ENCODE measurements around the gene FAM117B.

The FAM117B gene

DNA sequence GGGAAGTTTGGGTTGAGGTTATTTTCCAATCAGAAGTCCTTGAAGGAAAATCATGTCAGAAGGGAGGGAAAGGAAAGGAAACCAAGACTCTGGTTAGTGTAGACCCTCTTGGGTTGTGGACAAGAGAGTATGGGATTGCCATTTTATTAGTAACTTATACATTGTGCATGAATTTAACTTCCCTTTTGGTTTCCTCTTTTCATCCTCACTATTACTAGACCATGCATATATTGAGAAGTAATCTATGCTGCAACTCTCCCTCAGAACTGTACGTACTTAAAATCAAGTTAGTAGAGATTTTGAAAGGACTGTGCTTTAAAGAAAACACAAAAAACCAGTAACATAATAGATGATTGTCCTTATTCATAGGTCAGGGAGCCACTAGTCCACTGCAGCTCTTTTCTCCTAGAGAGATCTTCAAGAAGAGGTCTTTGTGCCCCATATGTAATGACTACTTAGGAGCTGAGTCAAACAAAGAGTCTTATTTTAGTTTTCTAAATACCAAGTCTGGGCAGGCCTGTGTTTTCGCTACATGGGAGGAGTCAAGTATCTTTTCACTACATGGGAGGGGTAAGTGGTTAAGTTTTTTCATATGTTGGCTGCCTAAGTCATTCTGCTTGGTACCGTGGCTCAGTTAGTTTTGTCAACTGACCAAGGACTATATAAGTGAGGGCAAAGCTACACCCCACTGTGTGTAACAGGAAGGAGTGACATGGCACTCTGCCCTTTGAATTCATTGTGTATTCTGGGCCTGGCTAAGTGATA lies 25.2 kb upstream of the FAM117B start:
- TF ChIP-seq Cebpa-rat (IDR thresholded peaks at IDR 0.05) = no peak
- Histone ChIP-seq H3K36me3 (no peaks in the 10 kb centered on the region), H3K4me3 (no peak overlapping the region), H3K9me3 (no peaks in the 10 kb centered on the region), H3K4me1 (peaks cover 4% of the 10 kb centered on the region; the same call in 1 of the 2 replicates), H3K4me2 (no peak overlapping the region), H3K27me3 (no peaks in the 10 kb centered on the region), H4K20me1 (no peaks in the 10 kb centered on the region), H3K27ac (no peak overlapping the region), H3K9ac (no peak overlapping the region)

DNA sequence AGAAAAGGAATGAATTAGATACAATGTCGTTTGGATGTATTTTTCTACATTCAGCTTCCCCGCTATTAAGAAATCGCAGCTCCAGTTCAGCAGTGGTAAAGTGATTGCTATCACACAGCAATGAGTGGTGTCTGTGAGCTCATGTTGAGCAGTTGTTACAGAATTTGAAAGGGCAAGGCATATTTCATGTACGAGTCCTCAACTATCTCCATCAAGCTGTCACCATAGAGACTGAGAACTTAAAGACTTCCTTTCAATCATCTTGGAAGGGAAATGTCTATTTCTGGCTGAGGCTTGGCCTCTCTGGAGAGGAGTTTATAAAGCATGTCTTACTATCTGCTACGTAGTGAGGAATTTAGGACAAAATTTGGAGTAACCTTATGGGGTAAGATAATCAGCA lies 24.4 kb upstream of the FAM117B start:
- no peak overlapping the region for H3K4me3 ChIP-seq
- no peaks in the 10 kb centered on the region for H3K27me3 ChIP-seq
- H3K9ac ChIP-seq = no peak overlapping the region
- peaks cover 4% of the 10 kb centered on the region; the same call in 1 of the 2 replicates for H3K4me1 ChIP-seq
- no peaks in the 10 kb centered on the region for H3K9me3 ChIP-seq
- no peaks in the 10 kb centered on the region for H4K20me1 ChIP-seq
- H3K27ac ChIP-seq = no peak overlapping the region
- 0 out of 2 replicates have a peak overlapping the region, but pooled peaks have one; percentile 16 for H3K4me2 ChIP-seq
- no peaks in the 10 kb centered on the region for H3K36me3 ChIP-seq
- TF ChIP-seq Cebpa-rat (IDR thresholded peaks at IDR 0.05) = no peak

DNA sequence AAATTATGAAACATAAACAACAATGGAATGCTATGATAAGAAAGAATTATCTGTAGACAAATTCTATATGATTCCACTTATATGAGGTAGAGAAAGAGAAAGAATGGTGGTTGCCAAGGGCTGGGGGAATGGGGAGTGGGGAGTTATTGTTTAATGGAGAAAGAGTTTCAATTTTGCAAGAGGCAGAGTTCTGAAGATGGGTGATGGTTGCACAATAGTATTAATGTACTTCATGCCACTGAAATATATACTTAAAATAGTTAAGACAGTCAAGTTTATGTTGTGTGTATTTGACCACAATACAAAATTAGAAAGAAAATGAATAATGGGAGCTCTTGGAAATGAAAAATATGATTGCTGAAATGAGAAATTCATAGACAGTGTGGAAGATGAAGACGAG lies 22.6 kb upstream of the FAM117B start:
- Histone ChIP-seq H3K4me1 (peaks cover 4% of the 10 kb centered on the region; the same call in 1 of the 2 replicates), H3K9ac (no peak overlapping the region), H3K36me3 (no peaks in the 10 kb centered on the region), H4K20me1 (no peaks in the 10 kb centered on the region), H3K27me3 (no peaks in the 10 kb centered on the region), H3K4me3 (no peak overlapping the region), H3K27ac (no peak overlapping the region), H3K9me3 (no peaks in the 10 kb centered on the region), H3K4me2 (no peak overlapping the region)
- no peak for TF ChIP-seq Cebpa-rat (IDR thresholded peaks at IDR 0.05)

DNA sequence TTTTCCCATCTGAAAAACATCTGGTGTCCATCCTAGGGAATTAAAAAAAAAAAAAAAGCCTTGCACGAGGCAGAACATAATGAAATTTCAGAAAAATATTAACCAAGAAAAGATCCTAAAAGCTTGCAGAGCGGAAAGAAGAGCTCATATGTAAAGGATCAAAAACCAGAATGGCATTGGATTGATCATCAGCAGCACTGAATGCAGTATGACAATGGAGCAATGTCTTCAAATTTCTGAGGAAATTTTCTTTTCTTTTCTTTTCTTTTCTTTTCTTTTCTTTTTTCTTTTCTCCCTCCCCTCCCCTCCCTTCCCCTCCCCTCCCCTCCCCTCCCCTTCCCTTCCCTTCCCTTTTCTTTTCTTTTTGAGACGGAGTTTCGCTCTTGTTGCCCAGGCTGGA lies 21.3 kb upstream of the FAM117B start:
- H3K27me3 ChIP-seq = no peaks in the 10 kb centered on the region
- TF ChIP-seq Cebpa-rat (IDR thresholded peaks at IDR 0.05) = no peak
- no peak overlapping the region for H3K4me2 ChIP-seq
- H3K36me3 ChIP-seq = no peaks in the 10 kb centered on the region
- peaks cover 4% of the 10 kb centered on the region; the same call in 1 of the 2 replicates for H3K4me1 ChIP-seq
- H3K4me3 ChIP-seq = no peak overlapping the region
- no peaks in the 10 kb centered on the region for H3K9me3 ChIP-seq
- no peaks in the 10 kb centered on the region for H4K20me1 ChIP-seq
- no peak overlapping the region for H3K9ac ChIP-seq
- H3K27ac ChIP-seq = no peak overlapping the region

DNA sequence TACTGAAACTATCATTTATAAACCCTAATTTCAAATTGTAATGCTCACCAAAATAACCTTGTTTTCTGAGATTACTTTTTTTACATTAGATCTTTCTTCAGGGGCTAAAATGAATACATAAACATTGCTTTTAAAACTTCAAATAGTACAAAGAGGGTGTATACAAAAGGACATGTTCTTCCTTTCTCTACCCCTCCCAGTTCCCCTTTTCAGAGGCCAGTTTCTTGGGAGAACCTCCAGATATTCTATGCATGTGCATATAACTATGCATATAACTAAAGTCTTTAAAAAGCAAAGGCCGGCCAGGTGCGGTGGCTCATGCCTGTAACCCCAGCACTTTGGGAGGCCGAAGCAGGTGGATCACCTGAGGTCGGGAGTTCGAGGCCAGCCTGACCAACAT lies 10.6 kb upstream of the FAM117B start:
- Histone ChIP-seq H3K4me1 (no peaks in the 10 kb centered on the region), H3K4me2 (no peak overlapping the region), H3K4me3 (no peak overlapping the region), H3K9me3 (no peaks in the 10 kb centered on the region), H4K20me1 (no peaks in the 10 kb centered on the region), H3K36me3 (no peaks in the 10 kb centered on the region), H3K27me3 (no peaks in the 10 kb centered on the region), H3K9ac (no peak overlapping the region), H3K27ac (no peak overlapping the region)
- no peak for TF ChIP-seq Cebpa-rat (IDR thresholded peaks at IDR 0.05)

DNA sequence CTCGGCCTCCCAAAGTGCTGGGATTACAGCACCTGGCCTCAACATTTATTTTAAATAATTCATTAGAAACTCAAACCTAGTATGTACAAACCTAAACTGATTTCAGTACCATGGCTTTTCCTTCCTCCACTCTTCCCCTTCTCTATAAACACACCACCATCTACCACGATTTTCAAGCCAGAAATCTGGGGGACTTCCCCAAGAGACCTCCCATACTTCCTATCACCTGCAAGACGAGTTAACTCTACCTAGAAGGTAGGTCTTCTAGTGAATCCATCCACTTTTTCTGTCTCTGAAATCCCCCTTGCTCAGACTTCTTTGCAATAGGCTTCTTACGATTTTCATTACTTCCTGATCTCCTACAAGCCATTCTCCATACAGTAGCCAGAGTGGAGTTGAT lies 7.7 kb upstream of the FAM117B start:
- Histone ChIP-seq H3K9ac (no peak overlapping the region), H4K20me1 (no peaks in the 10 kb centered on the region), H3K36me3 (no peaks in the 10 kb centered on the region), H3K27me3 (no peaks in the 10 kb centered on the region), H3K4me1 (no peaks in the 10 kb centered on the region), H3K4me3 (no peak overlapping the region), H3K4me2 (no peak overlapping the region), H3K27ac (no peak overlapping the region), H3K9me3 (no peaks in the 10 kb centered on the region)
- no peak for TF ChIP-seq Cebpa-rat (IDR thresholded peaks at IDR 0.05)

DNA sequence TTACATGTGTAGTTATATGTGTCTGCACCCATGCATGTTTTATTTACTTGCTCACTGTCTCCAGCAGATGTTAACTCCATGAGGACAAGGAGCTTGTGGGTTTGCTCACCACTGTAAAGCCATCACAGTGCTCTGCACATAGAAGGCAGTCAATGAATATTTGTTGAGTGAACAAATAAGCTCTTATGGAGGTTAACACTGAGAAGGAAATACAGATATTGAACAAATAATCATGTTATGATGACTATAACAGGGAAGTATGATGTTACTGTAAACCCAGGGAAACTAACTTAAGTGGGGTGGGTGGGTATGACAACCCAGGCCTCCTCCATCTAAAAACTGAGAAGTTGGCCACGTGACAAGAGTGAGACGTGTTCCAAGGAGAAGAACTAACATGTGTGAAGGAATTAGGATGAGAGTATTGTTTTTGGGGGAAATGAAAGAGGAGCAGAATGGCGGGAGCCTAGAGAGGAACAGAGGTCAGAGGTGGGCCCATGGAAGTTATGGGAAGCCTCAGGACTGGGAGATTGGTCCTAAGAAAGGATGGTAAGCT lies 6.0 kb upstream of the FAM117B start:
- no peak overlapping the region for H3K27ac ChIP-seq
- no peak for TF ChIP-seq Cebpa-rat (IDR thresholded peaks at IDR 0.05)
- no peak overlapping the region for H3K9ac ChIP-seq
- H3K9me3 ChIP-seq = no peaks in the 10 kb centered on the region
- H3K4me2 ChIP-seq = no peak overlapping the region
- H3K36me3 ChIP-seq = no peaks in the 10 kb centered on the region
- H3K27me3 ChIP-seq = no peaks in the 10 kb centered on the region
- H4K20me1 ChIP-seq = no peaks in the 10 kb centered on the region
- H3K4me1 ChIP-seq = 0 out of 2 replicates have a peak, but pooled peaks cover under 1% of the 10 kb centered on the region
- H3K4me3 ChIP-seq = no peak overlapping the region

DNA sequence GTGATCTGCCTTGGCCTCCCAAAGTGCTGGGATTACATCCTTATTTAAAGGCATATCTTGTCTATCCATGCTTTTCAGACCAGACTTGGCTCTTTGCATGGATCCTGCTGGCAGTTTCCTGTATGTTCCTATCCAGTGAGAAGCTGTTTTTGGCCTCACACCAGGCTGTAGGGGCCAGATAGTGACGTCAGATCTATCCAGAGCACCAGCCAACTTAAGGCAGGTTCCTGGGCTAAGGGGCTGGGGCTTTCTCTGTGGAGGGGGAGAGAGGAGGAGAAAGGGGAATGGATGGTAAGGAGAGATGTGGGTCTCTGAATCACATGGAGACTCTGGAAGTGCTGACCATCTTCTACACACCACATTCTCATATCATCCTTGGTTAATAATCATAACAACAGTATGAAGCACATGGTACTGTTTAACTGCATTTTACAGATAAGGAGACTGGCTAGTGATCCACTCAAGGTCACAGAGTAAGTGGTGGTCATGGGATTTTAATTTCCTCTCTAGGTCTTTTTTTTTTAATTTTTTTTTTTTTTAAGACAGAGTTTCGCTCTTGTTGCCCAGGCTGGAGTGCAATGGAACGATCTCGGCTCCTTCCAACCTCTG lies 2.0 kb upstream of the FAM117B start:
- Histone ChIP-seq H3K4me1 (peaks cover 24% of the 10 kb centered on the region), H3K36me3 (no peaks in the 10 kb centered on the region), H3K9ac (no peak overlapping the region), H3K4me2 (no peak overlapping the region), H3K4me3 (no peak overlapping the region), H3K9me3 (no peaks in the 10 kb centered on the region), H4K20me1 (0 out of 2 replicates have a peak, but pooled peaks cover 7% of the 10 kb centered on the region), H3K27ac (no peak overlapping the region), H3K27me3 (no peaks in the 10 kb centered on the region)
- TF ChIP-seq Cebpa-rat (IDR thresholded peaks at IDR 0.05) = no peak

DNA sequence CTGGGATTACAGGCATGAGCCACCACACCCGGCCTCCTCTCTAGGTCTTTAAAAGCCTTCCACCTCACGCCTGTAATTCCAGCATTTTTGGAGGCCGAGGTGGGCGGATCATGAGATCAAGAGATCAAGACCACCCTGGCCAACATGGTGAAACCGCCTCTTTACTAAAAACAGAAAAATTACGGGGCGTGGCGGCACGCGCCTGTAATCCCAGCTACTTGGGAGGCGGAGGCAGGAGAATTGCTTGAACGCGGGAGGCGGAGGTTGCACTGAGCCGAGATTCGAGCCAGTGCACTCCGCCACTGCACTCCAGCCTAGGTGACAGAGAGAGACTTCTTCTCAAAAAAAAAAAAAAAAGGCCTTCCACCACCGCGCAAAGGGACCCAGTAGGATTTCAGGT lies 1.3 kb upstream of the FAM117B start:
- H3K27me3 ChIP-seq = no peaks in the 10 kb centered on the region
- peaks cover 28% of the 10 kb centered on the region for H3K4me1 ChIP-seq
- H4K20me1 ChIP-seq = 0 out of 2 replicates have a peak, but pooled peaks cover 7% of the 10 kb centered on the region
- H3K4me3 ChIP-seq = no peak overlapping the region
- peak overlapping the region; percentile 72 for H3K4me2 ChIP-seq
- H3K27ac ChIP-seq = no peak overlapping the region
- H3K36me3 ChIP-seq = peaks cover 6% of the 10 kb centered on the region; the same call in 1 of the 2 replicates
- H3K9me3 ChIP-seq = peaks cover 5% of the 10 kb centered on the region; the same call in 1 of the 2 replicates
- H3K9ac ChIP-seq = no peak overlapping the region
- TF ChIP-seq Cebpa-rat (IDR thresholded peaks at IDR 0.05) = no peak

Measured in BLaER1 (cell line).